ENCODE measurements around the gene PAK3. TPM values are rescaled to one million over a fixed set of nuclear protein-coding genes. Genes with fewer than 3 reads are reported as not detected.

The PAK3 gene
- total and polyA plus RNA-seq, 8 donors = 0.29 to 18.7 (median 2.4) TPM

- no peak overlapping the region for H3K4me3 ChIP-seq
- no peak for TF ChIP-seq POLR2A (IDR thresholded peaks at IDR 0.05)
- TF ChIP-seq CTCF (IDR thresholded peaks at IDR 0.05) = no peak
- TF ChIP-seq POLR2AphosphoS5 (IDR thresholded peaks at IDR 0.05) = no peak
- TF ChIP-seq EP300 (IDR thresholded peaks at IDR 0.05) = no peak
- H3K36me3 ChIP-seq = no peaks in the 10 kb centered on the region
- no peaks in the 10 kb centered on the region for H3K4me1 ChIP-seq
- no peaks in the 10 kb centered on the region for H3K9me3 ChIP-seq
- WGBS, 5 donors = 67 to 83% (median 79%) methylated on average over 6 of the region's 6 CpGs
- DNase-seq = no peak
- intact Hi-C loops (cut with DNase I; ENCODE audit: low total_unique reads) = no loop called here
- H3K27me3 ChIP-seq = peaks cover 0 to 4% (median 0%) of the 10 kb centered on the region in 3 donors
- no peak overlapping the region for H3K27ac ChIP-seq
Observed at GRCh38 chrX:111123125-111123524, 27.1 kb downstream of the PAK3 start.

- H3K4me3 ChIP-seq = no peak overlapping the region
- H3K27me3 ChIP-seq = peaks cover 0 to 4% (median 0%) of the 10 kb centered on the region in 3 donors
- no peaks in the 10 kb centered on the region for H3K36me3 ChIP-seq
- no peak for TF ChIP-seq EP300 (IDR thresholded peaks at IDR 0.05)
- no peak for TF ChIP-seq CTCF (IDR thresholded peaks at IDR 0.05)
- no peak for TF ChIP-seq POLR2A (IDR thresholded peaks at IDR 0.05)
- no peak for TF ChIP-seq POLR2AphosphoS5 (IDR thresholded peaks at IDR 0.05)
- no peak for DNase-seq
- no peaks in the 10 kb centered on the region for H3K4me1 ChIP-seq
- no peaks in the 10 kb centered on the region for H3K9me3 ChIP-seq
- H3K27ac ChIP-seq = no peak overlapping the region
- intact Hi-C loops (cut with DNase I; ENCODE audit: low total_unique reads) = no loop called here
- 45 to 83% (median 69%) methylated on average over 2 of the region's 2 CpGs for WGBS, 5 donors
Observed at GRCh38 chrX:111123606-111124179, 27.7 kb downstream of the PAK3 start.

- no peak for TF ChIP-seq POLR2A (IDR thresholded peaks at IDR 0.05)
- TF ChIP-seq CTCF (IDR thresholded peaks at IDR 0.05) = no peak
- no peak for TF ChIP-seq EP300 (IDR thresholded peaks at IDR 0.05)
- no peak for TF ChIP-seq POLR2AphosphoS5 (IDR thresholded peaks at IDR 0.05)
- Histone ChIP-seq H3K36me3 (no peaks in the 10 kb centered on the region), H3K27ac (no peak overlapping the region), H3K27me3 (peaks cover 0 to 4% (median 0%) of the 10 kb centered on the region in 3 donors), H3K4me3 (no peak overlapping the region), H3K9me3 (no peaks in the 10 kb centered on the region), H3K4me1 (no peaks in the 10 kb centered on the region)
- no peak for DNase-seq
- 72 to 87% (median 80%) methylated on average over 2 of the region's 2 CpGs for WGBS, 5 donors
- intact Hi-C loops (cut with DNase I; ENCODE audit: low total_unique reads) = no loop called here
Observed at GRCh38 chrX:111124418-111124817, 28.4 kb downstream of the PAK3 start.

GRCh38 chrX:111127038-111127437 is 31.0 kb downstream of the PAK3 start:
- Histone ChIP-seq H3K4me1 (no peaks in the 10 kb centered on the region), H3K4me3 (no peak overlapping the region), H3K36me3 (no peaks in the 10 kb centered on the region), H3K27ac (no peak overlapping the region), H3K9me3 (no peaks in the 10 kb centered on the region), H3K27me3 (peaks cover 0 to 4% (median 0%) of the 10 kb centered on the region in 3 donors)
- intact Hi-C loops (cut with DNase I; ENCODE audit: low total_unique reads) = no loop called here
- no peak for TF ChIP-seq POLR2AphosphoS5 (IDR thresholded peaks at IDR 0.05)
- no peak for DNase-seq

- peaks cover 0 to 4% (median 0%) of the 10 kb centered on the region in 3 donors for H3K27me3 ChIP-seq
- DNase-seq = no peak
- H3K36me3 ChIP-seq = no peaks in the 10 kb centered on the region
- H3K9me3 ChIP-seq = no peaks in the 10 kb centered on the region
- 69 to 93% (median 88%) methylated on average over 1 of the region's 1 CpG for WGBS, 5 donors
- no peak overlapping the region for H3K4me3 ChIP-seq
- H3K27ac ChIP-seq = no peak overlapping the region
- TF ChIP-seq POLR2AphosphoS5 (IDR thresholded peaks at IDR 0.05) (no peak), CTCF (IDR thresholded peaks at IDR 0.05) (no peak), EP300 (IDR thresholded peaks at IDR 0.05) (no peak), POLR2A (IDR thresholded peaks at IDR 0.05) (no peak)
- intact Hi-C loops (cut with DNase I; ENCODE audit: low total_unique reads) = no loop called here
- H3K4me1 ChIP-seq = no peaks in the 10 kb centered on the region
Observed at GRCh38 chrX:111129921-111130320, 33.9 kb downstream of the PAK3 start.

All from stomach (tissue), 9 donors.